Measurements from ENCODE around the gene DCAF17.
A peak's percentile ranks its signal among the peaks of the same experiment; 100 is the strongest.

Gene DCAF17

DNA sequence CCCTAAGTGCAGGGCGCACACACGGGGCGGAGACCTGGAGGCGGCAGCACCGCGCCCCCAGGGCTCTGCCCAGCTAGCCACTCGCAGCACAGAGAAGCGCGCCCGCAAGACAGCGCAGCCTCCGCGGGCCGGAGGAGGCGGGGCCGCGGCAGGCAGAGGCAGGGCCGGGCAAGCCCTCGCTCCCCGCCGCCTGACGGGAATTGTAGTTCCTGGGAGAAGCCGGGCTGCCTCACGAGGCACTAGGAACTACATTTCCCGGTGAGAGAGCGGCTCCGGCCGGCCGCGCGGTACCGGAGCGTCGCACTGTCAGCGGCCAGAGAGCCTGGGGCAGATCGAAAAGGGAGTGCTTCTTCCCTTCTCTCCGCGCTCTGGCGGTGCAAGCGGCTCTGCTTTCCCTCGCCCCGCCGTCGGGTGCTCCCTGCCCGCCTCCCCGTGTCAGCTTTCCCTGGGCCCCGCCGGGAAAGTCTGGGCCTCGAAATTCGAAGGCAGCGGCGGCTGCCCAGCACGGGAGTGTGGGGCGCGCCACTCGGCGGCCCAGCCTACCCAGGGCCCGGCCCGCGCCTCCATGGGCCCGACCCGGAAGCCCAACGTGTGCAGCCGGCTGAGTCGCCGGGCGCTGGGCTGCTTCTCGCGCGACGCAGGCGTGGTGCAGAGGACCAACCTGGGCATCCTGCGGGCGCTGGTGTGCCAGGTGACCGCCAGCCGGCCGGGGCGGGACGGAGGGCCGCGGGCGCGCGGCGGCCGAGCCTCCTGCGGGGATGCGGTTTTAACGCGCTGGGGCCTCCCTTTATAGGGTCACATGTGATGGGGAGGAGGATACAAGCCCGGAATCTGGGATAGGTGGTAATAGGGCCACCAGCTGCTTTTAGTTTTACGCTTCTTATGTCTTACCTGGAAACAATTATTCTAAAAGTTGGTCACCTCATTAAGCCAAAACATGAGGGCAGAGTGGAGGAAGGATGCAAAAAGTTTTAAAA, at the start of gene DCAF17:
Gene DCAF17 (plus strand): TSS at position 214 of the 977 bp plus-strand sequence. CDS start 352 bp downstream, at position 566.
- peak; percentile 60 to 85 for DNase-seq (ENCODE audit: low read depth in 2 of 2, low spot score in 1 of 2)

DNA sequence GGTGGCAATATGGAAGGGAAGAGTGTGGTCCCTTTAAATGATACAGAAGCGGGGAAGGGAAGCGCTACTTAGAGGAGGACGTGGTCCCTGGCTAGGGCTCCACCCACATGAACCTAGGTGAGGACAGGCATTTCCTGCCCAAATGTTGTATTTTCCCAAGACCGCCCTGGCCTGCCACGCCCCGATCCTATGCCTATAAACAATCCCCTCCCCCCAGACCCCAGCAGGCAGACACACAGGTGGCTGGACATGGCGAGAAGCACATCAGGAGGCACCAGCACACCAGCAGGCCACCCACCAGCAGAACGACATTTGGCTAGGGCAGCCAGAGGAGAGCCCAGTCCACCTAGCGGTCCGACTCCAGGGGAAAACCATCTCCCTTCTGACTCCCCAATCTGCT, 47.4 kb upstream of the DCAF17 start:
- no peak for DNase-seq (ENCODE audit: low read depth in 2 of 2, low spot score in 1 of 2)

GRCh38 chr2:171387052-171387451, 47.0 kb upstream of the DCAF17 start:
- DNase-seq (ENCODE audit: low read depth in 2 of 2, low spot score in 1 of 2): no peak

DNA sequence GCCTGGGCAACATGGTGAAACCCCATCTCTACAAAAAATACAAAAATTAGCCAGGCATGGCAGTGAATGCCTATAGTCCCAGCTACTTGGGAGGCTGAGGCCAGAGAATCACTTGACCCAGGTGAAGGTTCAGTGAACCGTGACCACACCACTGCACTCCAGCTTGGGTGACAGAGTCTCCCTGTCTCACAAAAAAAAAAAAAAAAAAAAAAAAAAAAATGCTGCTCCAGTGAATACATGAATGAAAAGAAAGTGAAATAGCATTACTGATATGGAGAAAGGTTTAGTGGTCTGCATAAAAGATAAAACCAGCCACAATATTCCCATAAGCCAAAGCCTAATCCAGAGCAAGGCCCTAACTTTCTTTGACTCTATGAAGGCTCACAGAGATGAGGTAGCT, 44.7 kb upstream of the DCAF17 start:
- DNase-seq (ENCODE audit: low read depth in 2 of 2, low spot score in 1 of 2): no peak

DNA sequence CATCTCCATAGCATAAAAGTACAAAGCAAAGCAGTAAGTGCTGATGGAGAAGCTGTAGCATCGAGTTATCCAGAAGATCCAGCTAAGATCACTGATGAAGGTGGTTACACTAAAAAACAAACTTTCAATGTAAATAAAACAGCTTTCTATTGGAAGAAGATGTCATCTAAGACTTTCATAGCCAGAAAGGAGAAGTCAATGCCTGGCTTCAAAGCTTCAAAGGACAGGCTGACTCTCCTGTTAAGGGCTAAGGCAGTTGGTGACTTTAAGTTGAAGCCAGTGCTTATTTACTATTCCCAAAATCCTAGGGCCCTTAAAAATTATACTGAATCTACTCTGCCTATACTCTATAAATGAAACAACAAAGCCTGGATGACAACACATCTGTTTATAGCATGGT, 44.2 kb upstream of the DCAF17 start:
- DNase-seq (ENCODE audit: low read depth in 2 of 2, low spot score in 1 of 2): no peak

DNA sequence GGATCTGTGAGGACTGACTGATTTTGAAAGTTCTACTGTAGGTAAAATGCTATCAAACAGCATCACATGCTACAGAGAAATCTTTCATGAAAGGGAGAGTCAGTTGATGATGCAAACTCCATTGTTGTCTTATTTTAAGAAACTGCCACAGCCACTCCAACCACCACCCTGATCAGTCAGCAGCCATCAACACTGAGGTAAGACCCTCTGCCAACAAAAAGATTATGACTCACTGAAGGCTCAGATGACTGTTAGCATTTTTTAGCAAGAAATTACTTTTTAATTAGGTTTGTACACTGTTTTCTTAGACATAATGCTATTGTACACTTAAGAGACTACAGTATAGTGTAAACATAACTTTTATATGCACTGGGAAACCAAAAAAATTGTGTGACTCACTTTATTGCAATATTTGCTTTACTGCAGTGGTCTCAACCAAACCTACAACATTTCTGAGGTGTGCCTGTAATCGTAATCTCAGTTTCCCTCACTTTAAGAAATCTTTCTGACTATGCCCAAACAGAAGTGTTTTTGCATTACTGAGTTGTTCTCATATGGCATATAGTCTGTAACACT, 43.0 kb upstream of the DCAF17 start:
- no peak for DNase-seq (ENCODE audit: low read depth in 2 of 2, low spot score in 1 of 2)

DNA sequence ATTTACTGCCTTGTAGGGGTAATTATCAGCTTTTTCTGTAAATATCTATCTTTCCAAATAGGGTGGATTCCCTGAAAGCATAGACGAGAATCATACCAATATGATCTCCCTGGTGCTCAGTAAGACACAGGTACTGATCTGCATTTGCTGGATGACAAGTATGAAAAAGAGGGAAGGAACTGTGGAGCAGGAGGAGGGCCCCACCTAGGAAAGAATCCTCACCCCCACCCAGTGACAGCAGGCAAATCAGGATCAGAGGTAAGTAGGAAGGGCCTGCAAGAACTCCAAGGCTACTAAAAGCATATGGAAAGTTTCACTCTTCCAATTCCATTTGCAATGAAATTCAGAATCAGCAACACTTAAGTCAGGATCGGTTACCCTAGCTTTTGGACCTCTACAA, 42.5 kb upstream of the DCAF17 start:
- DNase-seq (ENCODE audit: low read depth in 2 of 2, low spot score in 1 of 2): no peak

DNA sequence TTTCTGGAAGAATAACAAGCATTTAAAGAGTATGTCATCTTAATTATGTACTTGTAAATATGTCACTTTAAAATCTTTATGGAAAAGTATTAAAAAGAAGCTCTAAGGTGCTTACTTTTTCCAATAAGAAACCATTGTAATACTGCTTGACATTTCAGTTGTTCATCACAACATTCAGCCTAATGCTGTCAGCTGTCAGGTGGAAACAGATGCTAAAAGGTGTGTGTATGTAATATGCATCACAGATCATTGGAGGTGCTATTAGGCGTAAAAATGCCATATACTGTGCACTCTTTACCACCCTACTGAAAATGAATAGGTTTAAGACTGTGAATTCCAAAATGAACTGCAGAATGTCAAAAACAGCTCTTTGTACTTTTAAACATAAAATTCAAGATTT, 40.5 kb upstream of the DCAF17 start:
- no peak for DNase-seq (ENCODE audit: low read depth in 2 of 2, low spot score in 1 of 2)

- DNase-seq (ENCODE audit: low read depth in 2 of 2, low spot score in 1 of 2): no peak
Measured at GRCh38 chr2:171394164-171394740, 39.8 kb upstream of the DCAF17 start.

DNA sequence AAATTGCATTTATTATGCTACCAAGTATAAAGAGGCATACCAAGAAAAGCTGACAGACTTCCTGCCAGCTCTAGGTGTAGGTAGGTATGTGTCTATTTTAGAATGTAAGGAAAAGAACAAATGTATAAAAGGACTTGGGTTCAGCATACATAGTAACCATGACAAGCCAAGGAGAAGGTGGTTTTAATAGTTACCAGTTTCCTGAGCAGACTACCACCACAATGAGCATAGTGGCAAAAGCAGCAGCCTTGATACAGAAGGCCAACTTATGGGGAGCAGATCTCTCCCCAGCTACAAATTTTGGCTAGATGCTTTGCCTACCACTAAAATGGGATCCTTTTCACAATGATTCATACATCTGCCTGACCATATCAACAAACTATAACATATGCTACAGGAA, 34.7 kb upstream of the DCAF17 start:
- no peak for DNase-seq (ENCODE audit: low read depth in 2 of 2, low spot score in 1 of 2)

DNA sequence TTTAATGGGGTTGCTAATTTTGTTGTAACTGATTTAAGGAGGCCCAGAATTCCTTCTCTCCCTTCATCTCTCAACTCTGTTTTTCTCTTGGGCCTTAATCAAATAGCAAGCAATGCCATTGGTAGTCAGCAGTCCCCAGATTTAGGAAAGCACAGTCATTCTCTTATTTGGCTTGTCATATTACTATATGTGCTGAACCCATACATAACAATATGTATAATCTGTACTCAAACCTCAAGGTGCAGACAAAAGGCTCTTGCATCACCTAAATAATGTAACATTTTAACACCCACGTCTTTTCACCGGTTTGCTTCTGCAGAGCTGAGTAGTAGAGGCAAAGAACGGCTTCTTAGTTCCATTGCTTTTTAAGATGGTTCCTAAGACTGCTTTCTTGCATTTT, 33.6 kb upstream of the DCAF17 start:
- no peak for DNase-seq (ENCODE audit: low read depth in 2 of 2, low spot score in 1 of 2)

DNA sequence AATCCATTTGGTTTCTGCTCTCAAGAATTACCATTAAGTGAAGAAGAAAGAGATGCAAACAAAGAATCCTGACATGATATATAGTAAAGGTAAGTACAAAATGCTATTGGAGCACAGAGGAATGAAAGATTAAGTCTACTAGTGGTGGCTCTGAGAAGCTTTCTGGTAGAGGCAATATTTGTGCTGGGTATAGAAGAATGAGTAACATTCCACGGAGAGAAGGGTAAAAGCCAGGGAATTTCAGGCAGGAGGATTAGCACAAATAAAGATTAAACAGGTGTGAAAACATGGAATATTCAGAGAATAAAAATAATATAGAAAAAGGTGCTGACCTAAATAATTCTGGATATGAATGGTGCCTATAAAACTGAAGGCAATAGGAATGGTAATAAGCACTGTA, 32.1 kb upstream of the DCAF17 start:
- no peak for DNase-seq (ENCODE audit: low read depth in 2 of 2, low spot score in 1 of 2)

DNA sequence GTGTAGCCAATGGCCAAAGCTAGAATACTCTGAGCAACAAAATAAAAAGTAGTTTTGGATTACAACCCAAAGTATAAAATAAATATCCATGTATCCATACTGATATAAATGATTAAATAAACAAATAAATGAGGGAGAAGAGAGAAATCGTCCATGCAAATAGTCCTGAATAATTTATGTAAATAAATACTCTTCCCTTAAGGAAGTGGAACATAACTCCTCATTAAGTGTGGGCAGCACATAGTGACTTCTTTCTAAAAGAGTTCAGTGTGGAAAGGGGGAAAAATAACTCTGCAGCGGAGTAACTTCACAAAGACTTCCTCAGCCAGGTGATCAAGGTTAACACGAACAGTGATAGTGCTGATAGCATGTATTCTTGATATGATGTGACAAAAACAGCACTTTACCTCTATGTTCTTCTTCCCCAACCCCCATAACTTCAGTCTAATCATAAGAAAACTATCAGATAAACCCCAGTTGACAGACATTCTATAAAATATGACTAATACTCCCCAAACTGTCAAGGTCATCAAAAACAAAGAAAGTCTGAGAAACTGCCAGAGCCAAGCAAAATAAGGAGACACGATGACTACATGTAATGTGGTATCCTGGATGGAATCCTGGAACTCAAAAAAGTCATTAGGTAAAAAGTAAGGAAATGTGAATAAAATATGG, 31.0 kb upstream of the DCAF17 start:
- DNase-seq (ENCODE audit: low read depth in 2 of 2, low spot score in 1 of 2): no peak

GRCh38 chr2:171404261-171404660, 29.8 kb upstream of the DCAF17 start:
- DNase-seq (ENCODE audit: low read depth in 2 of 2, low spot score in 1 of 2): no peak

DNA sequence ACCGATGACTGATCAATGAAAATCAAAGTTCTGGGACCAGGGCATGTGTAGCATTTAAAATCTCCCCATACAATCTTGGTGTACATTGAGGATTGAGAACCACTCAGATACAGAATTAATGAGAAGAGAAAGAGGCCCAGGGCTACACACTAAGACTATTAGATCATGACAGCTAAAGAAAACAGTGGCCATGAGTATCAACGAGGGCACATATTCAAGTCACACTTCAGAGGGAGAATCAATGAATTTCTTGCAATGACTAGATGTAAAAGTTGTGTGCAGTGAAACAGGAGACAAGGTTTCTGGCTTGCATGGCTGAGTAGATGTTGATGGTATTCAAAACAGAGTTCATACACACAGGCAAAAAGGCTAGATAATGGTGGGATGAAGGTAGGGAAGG, 29.3 kb upstream of the DCAF17 start:
- no peak for DNase-seq (ENCODE audit: low read depth in 2 of 2, low spot score in 1 of 2)

GRCh38 chr2:171405546-171405945, 28.5 kb upstream of the DCAF17 start:
- DNase-seq (ENCODE audit: low read depth in 2 of 2, low spot score in 1 of 2): no peak

GRCh38 chr2:171406044-171406443, 28.0 kb upstream of the DCAF17 start:
- no peak for DNase-seq (ENCODE audit: low read depth in 2 of 2, low spot score in 1 of 2)

DNA sequence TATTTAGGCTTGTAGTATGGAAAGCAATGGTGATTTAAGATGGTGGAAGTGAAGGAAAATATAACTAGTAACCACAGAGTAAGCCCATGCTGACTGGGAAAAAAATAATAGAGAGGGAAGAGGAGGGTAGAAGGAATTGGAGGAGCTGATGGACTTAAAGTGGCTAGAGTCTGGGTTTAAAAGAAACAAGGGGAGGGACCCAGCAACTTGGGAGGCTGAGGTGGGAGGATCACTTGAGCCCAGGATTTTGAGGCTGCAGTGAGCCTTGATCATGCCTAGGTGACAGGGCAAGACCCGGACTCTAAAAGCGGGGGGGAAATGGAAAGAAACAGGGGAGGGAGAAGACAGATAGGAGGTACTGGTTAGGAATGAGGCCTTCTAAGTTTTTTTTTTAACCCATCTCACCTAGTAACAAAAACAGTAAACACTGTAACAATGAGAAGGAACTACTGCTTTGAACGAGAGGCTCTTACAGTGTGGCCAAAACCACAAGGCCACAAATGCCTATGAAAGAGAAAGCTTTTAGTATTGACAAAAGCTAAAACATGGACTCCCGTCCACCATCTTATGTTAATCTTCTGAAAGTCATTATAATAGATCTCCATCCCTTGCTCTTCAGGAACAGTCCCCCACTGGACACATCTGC, 26.9 kb upstream of the DCAF17 start:
- no peak for DNase-seq (ENCODE audit: low read depth in 2 of 2, low spot score in 1 of 2)

GRCh38 chr2:171407676-171408044, 26.4 kb upstream of the DCAF17 start:
- no peak for DNase-seq (ENCODE audit: low read depth in 2 of 2, low spot score in 1 of 2)

GRCh38 chr2:171409436-171409971, 24.5 kb upstream of the DCAF17 start:
- DNase-seq (ENCODE audit: low read depth in 2 of 2, low spot score in 1 of 2): no peak

DNA sequence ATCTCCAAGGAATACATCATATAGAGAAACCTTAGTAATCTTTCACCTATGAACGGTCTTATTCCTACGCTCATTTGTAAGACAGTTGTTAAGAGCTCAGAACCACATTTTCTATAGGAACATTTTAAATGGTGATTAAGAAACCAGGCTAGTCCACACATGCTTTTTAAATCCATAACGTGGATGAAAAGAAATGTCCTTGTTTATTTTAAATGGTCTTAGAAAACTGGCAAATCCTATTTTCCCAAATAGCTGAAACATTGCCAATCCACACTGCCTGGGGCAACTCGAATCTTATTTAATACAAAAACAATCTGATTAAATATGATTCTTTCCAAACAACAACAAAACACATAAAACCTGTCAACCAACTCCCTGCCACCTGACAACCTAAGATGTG, 23.9 kb upstream of the DCAF17 start:
- no peak for DNase-seq (ENCODE audit: low read depth in 2 of 2, low spot score in 1 of 2)
